WTC11 (cell line): ENCODE measurements around the gene KCNB1. TPM values are rescaled to one million over a fixed set of nuclear protein-coding genes. Genes with fewer than 3 reads are reported as not detected.

Experiments
- ATAC-seq: fragments of 200-7000 bp; cut with Tn5 transposase; 2 replicates; pipeline ENCODE4 v1.10.0; 2021; ENCODE audit warnings: mild to moderate bottlenecking, moderate library complexity
- CTCF ChIA-PET: fragments of 300-600 bp; sonication (Branson Sonifier 250); formaldehyde crosslinking; loops from one replicate; lab custom pipeline; 2021; ENCODE audit warnings: antibody characterized with exemption; lab: Charles Lee
- POLR2A ChIA-PET: fragments of 350-600 bp; sonication (Branson Sonifier 250); formaldehyde crosslinking; loops from one replicate; lab custom pipeline; 2021; ENCODE audit warnings: antibody characterized with exemption; lab: Charles Lee
- DNase-seq: peaks from one replicate; pipeline ENCODE4 v3.0.0; 2021; ENCODE audit warnings: low spot score
- H3K27ac Mint-ChIP-seq: 2 replicates; pipeline ENCODE4 v1.8.0; 2021; ENCODE audit warnings: mixed read lengths
- H3K27me3 Mint-ChIP-seq: 2 replicates; pipeline ENCODE4 v1.8.0; 2021; ENCODE audit warnings: low read depth, mild to moderate bottlenecking, moderate library complexity, mixed read lengths
- H3K36me3 Mint-ChIP-seq: 2 replicates; pipeline ENCODE4 v1.8.0; 2021; ENCODE audit warnings: mixed read lengths
- H3K4me1 Mint-ChIP-seq: 2 replicates; pipeline ENCODE4 v1.8.0; 2022; ENCODE audit warnings: mixed read lengths
- H3K4me3 Mint-ChIP-seq: 2 replicates; pipeline ENCODE4 v1.8.0; 2021; ENCODE audit warnings: mild to moderate bottlenecking, moderate library complexity, mixed read lengths
- H3K9me3 Mint-ChIP-seq: 2 replicates; pipeline ENCODE4 v1.8.0; 2021; ENCODE audit warnings: mixed read lengths
- CBFB ChIP-seq: sonication (generic); formaldehyde crosslinking; IDR thresholded peaks from 2 replicates; pipeline ENCODE4 v1.8.1; 2022; ENCODE audit warnings: mild to moderate bottlenecking, low read depth, missing genetic modification reagents
- CDX4 ChIP-seq: fragments of 250-450 bp; sonication (Bioruptor Pico); IDR thresholded peaks from 2 replicates; pipeline ENCODE4 v1.9.0; 2021; ENCODE audit warnings: moderate library complexity, mild to moderate bottlenecking, inconsistent platforms, borderline replicate concordance
- E2F5 ChIP-seq: sonication (generic); formaldehyde crosslinking; IDR thresholded peaks from 2 replicates; pipeline ENCODE4 v1.8.1; 2022; ENCODE audit warnings: mild to moderate bottlenecking, moderate library complexity, missing genetic modification reagents
- HMGA2 ChIP-seq: fragments of 250-450 bp; sonication (Bioruptor Pico); IDR thresholded peaks from 2 replicates; pipeline ENCODE4 v1.4.0; 2021; ENCODE audit warnings: mild to moderate bottlenecking, moderate library complexity
- IRF2 ChIP-seq: sonication (generic); formaldehyde crosslinking; IDR thresholded peaks from 2 replicates; pipeline ENCODE4 v1.8.0; 2022; ENCODE audit warnings: low read depth, missing genetic modification reagents, borderline replicate concordance
- JAZF1 ChIP-seq: fragments of 250-450 bp; sonication (Bioruptor Pico); IDR thresholded peaks from 2 replicates; pipeline ENCODE4 v1.9.0; 2021; ENCODE audit warnings: moderate library complexity, mild to moderate bottlenecking, inconsistent platforms
- KAT7 ChIP-seq: sonication (generic); formaldehyde crosslinking; IDR thresholded peaks from 2 replicates; pipeline ENCODE4 v1.8.1; 2023; ENCODE audit warnings: missing genetic modification reagents, mild to moderate bottlenecking, borderline replicate concordance
- NFE2L1 ChIP-seq: sonication (generic); formaldehyde crosslinking; IDR thresholded peaks from 2 replicates; pipeline ENCODE4 v1.8.1; 2023; ENCODE audit warnings: missing genetic modification reagents
- NR1H2 ChIP-seq: sonication (generic); formaldehyde crosslinking; IDR thresholded peaks from 2 replicates; pipeline ENCODE4 v1.9.0; 2021; ENCODE audit warnings: mild to moderate bottlenecking, moderate library complexity, missing genetic modification reagents
- RELA ChIP-seq: sonication (generic); formaldehyde crosslinking; IDR thresholded peaks from 2 replicates; pipeline ENCODE4 v1.8.1; 2022; ENCODE audit warnings: missing genetic modification reagents, mild to moderate bottlenecking, borderline replicate concordance
- RORB ChIP-seq: fragments of 250-450 bp; sonication (Bioruptor Pico); IDR thresholded peaks from 2 replicates; pipeline ENCODE4 v1.9.0; 2021; ENCODE audit warnings: mild to moderate bottlenecking
- TEAD4 ChIP-seq: sonication (generic); formaldehyde crosslinking; IDR thresholded peaks from 2 replicates; pipeline ENCODE4 v1.8.0; 2022; ENCODE audit warnings: mild to moderate bottlenecking, missing genetic modification reagents
- ZBTB21 ChIP-seq: sonication (generic); formaldehyde crosslinking; IDR thresholded peaks from 2 replicates; pipeline ENCODE4 v1.8.1; 2023; ENCODE audit warnings: mild to moderate bottlenecking, missing genetic modification reagents, borderline replicate concordance
- ZNF425 ChIP-seq: fragments of 250-450 bp; sonication (Bioruptor Pico); conservative IDR thresholded peaks from 2 replicates; pipeline ENCODE4 v1.9.0; 2021; ENCODE audit warnings: mild to moderate bottlenecking
- ZNF532 ChIP-seq: fragments of 250-450 bp; sonication (Bioruptor Pico); IDR thresholded peaks from 2 replicates; pipeline ENCODE4 v1.9.0; 2021; ENCODE audit warnings: mild to moderate bottlenecking, borderline replicate concordance
- ZNF671 ChIP-seq: fragments of 250-450 bp; sonication (Bioruptor Pico); IDR thresholded peaks from 2 replicates; pipeline ENCODE4 v1.8.0; 2021; ENCODE audit warnings: mild to moderate bottlenecking
- total RNA-seq: library from RNA; stranded (reverse); gene quantifications from 3 replicates; pipeline ENCODE4 v1.2.3, GENCODE V29; 2021
- TF ChIP-seq, protein P1 (sequence below): sonication (generic); formaldehyde crosslinking; IDR thresholded peaks from 2 replicates; pipeline ENCODE4 v1.8.1; 2022; ENCODE audit warnings: low read depth, mild to moderate bottlenecking, moderate library complexity, missing genetic modification reagents, borderline replicate concordance

Gene KCNB1
- total RNA-seq, 1 experiment from 2014 or later, result 1.1 TPM

GRCh38 chr20:49353348-49353747, 129.1 kb downstream of the KCNB1 start:
- ChIA-PET CTCF (interaction anchor here (1.3 to 5.0 kb wide), 4 partner anchors 19 to 131 kb away, joined by 3 to 15 read pairs (median 6); no protein-coding TSS in a partner anchor), POLR2A (no interaction called here)
- DNase-seq (no peak), ATAC-seq (no peak)
- Mint-ChIP-seq H3K36me3 (no peaks in the 10 kb centered on the region), H3K27ac (no peak overlapping the region), H3K4me1 (no peaks in the 10 kb centered on the region), H3K27me3 (no peaks in the 10 kb centered on the region), H3K4me3 (no peak overlapping the region), H3K9me3 (no peaks in the 10 kb centered on the region)
- TF ChIP-seq ZNF532, result no peak
- no peak for TF ChIP-seq NFE2L1 (CRISPR knock-in tag)
- TF ChIP-seq RORB (CRISPR knock-in tag), result no peak
- TF ChIP-seq CDX4 (CRISPR knock-in tag), result no peak
- no peak for TF ChIP-seq ZBTB21 (CRISPR knock-in tag)

- ATAC-seq, result no peak
- Mint-ChIP-seq H3K27me3 (no peaks in the 10 kb centered on the region), H3K36me3 (no peaks in the 10 kb centered on the region), H3K4me1 (peaks cover 1% of the 10 kb centered on the region), H3K27ac (no peak overlapping the region), H3K4me3 (no peak overlapping the region), H3K9me3 (no peaks in the 10 kb centered on the region)
- TF ChIP-seq, protein P1, sequence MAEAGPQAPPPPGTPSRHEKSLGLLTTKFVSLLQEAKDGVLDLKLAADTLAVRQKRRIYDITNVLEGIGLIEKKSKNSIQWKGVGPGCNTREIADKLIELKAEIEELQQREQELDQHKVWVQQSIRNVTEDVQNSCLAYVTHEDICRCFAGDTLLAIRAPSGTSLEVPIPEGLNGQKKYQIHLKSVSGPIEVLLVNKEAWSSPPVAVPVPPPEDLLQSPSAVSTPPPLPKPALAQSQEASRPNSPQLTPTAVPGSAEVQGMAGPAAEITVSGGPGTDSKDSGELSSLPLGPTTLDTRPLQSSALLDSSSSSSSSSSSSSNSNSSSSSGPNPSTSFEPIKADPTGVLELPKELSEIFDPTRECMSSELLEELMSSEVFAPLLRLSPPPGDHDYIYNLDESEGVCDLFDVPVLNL (CRISPR knock-in tag), result no peak
- TF ChIP-seq NR1H2 (CRISPR knock-in tag) (no peak), NFE2L1 (CRISPR knock-in tag) (no peak), ZNF425 (no peak), ZNF671 (CRISPR knock-in tag) (no peak), KAT7 (CRISPR knock-in tag) (no peak), E2F5 (CRISPR knock-in tag) (no peak), RELA (CRISPR knock-in tag) (no peak), TEAD4 (CRISPR knock-in tag) (no peak), IRF2 (CRISPR knock-in tag) (no peak), JAZF1 (CRISPR knock-in tag) (no peak), CBFB (no peak), ZBTB21 (CRISPR knock-in tag) (no peak), HMGA2 (CRISPR knock-in tag) (no peak)
- ChIA-PET CTCF (interaction anchor here (1.5 to 5.0 kb wide), 3 partner anchors 19 to 131 kb away, joined by 3 to 15 read pairs (median 6); no protein-coding TSS in a partner anchor), POLR2A (no interaction called here)
- DNase-seq, result no peak
These were observed 129.7 kb downstream of the KCNB1 start for GRCh38 chr20:49352751-49353150.
